Natural killer cell (primary cell): ENCODE data around the gene ADAM19. TPM values are rescaled to one million over a fixed set of nuclear protein-coding genes. Genes with fewer than 3 reads are reported as not detected.

Source experiments
- ATAC-seq, 3 donors: fragments of 150-1000 bp in 2 of 3; fragments of 200-7000 bp in 1 of 3; cut with Tn5 transposase; 1 replicate in 1 of 3; 2 replicates in 2 of 3; pipeline ENCODE4 v1.10.0; 2021; ENCODE audit warnings: mild to moderate bottlenecking in 2 of 3, moderate library complexity in 2 of 3
- DNase-seq, 2 donors: peaks; one replicate each; pipeline versions ENCODE4 v3.0.0 to v3.0.0-alpha.2; 2013 to 2021; ENCODE audit warnings: mixed read lengths in 1 of 2
- H3K27ac ChIP-seq: one replicate; pipeline ENCODE4 v1.5.1; 2013; ENCODE audit warnings: mild to moderate bottlenecking, low read length
- H3K27me3 ChIP-seq: one replicate; pipeline ENCODE4 v1.6.1; 2013; ENCODE audit warnings: low read length; ENCODE audit not compliant: control insufficient read depth, insufficient read depth
- H3K36me3 ChIP-seq: one replicate; pipeline ENCODE4 v1.6.1; 2013; ENCODE audit warnings: low read length; ENCODE audit not compliant: control insufficient read depth, insufficient read depth
- H3K4me1 ChIP-seq: one replicate; pipeline ENCODE4 v1.6.1; 2013; ENCODE audit warnings: low read length; ENCODE audit not compliant: control insufficient read depth, insufficient read depth
- H3K4me3 ChIP-seq: one replicate; pipeline ENCODE4 v1.5.1; 2013; ENCODE audit warnings: low read length
- H3K9me3 ChIP-seq: one replicate; pipeline ENCODE4 v1.6.1; 2013; ENCODE audit warnings: low read length; ENCODE audit not compliant: control insufficient read depth, insufficient read depth
- H3K27ac Mint-ChIP-seq, 2 donors: one replicate each; pipeline ENCODE4 v1.8.0; 2022; ENCODE audit warnings: mild to moderate bottlenecking in 2 of 2, mixed read lengths in 2 of 2, moderate library complexity in 1 of 2
- H3K27me3 Mint-ChIP-seq, 2 donors: one replicate each; pipeline ENCODE4 v1.8.0; 2022; ENCODE audit warnings: low read depth in 2 of 2, mixed read lengths in 2 of 2
- H3K36me3 Mint-ChIP-seq: one replicate; pipeline ENCODE4 v1.8.0; 2022; ENCODE audit warnings: mixed read lengths
- H3K4me1 Mint-ChIP-seq, 2 donors: one replicate each; pipeline ENCODE4 v1.8.0; 2022; ENCODE audit warnings: mixed read lengths in 2 of 2
- H3K4me3 Mint-ChIP-seq: one replicate; pipeline ENCODE4 v1.8.0; 2022; ENCODE audit warnings: mild to moderate bottlenecking, moderate library complexity, mixed read lengths
- H3K9me3 Mint-ChIP-seq, 2 donors: one replicate each; pipeline ENCODE4 v1.8.0; 2022; ENCODE audit warnings: mixed read lengths in 2 of 2
- WGBS: methylation state at CpG from one replicate; pipeline ENCODE4 v1.1.7; 2013; ENCODE audit warnings: missing lambda C conversion rate; ENCODE audit not compliant: insufficient coverage; 5-methylcytosine and 5-hydroxymethylcytosine counted together
- intact Hi-C: fragments of 100-400 bp; cut with micrococcal nuclease; formaldehyde crosslinking; loops from one replicate; pipeline ENCODE4 v1.14.2; 2022
- total RNA-seq, 4 donors: library from RNA; stranded (reverse); fragments of 120-200 nt in 1 of 4; gene quantifications; one replicate each; pipeline versions ENCODE4 v1.2.3 to v1.2.4, GENCODE V29; 2013 to 2022
- TF ChIP-seq, protein P1 (sequence below): fragments of 200-600 bp; IDR thresholded peaks from one replicate; pipeline ENCODE4 v1.8.0; 2022; ENCODE audit warnings: antibody characterized with exemption

The ADAM19 gene
- total RNA-seq, 3 donors from 2014 or later (not counting 1 experiment from before 2014, with no cell fraction given) = 1.2 to 28.0 (median 4.7) TPM

DNA sequence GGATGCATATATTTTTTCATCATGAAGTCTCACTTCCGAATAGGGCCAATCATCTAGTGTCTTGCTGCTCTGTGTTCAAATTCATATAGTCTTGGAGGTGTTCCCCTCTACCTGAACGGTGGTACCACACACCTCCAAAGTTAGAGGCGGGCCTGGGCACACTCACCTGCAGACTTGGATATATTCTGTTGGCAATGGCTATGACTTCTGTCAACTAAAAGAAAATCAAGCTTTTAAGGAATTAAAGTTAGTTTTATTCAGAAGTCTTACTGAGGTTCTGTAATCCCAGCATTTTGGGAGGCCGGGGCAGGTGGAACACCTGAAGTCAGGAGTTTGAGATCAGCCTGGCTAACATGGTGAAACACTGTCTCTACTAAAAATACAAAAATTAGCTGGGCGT, 118.2 kb downstream of the ADAM19 start:
- Mint-ChIP-seq H3K36me3 (no peaks in the 10 kb centered on the region), H3K27ac (no peak overlapping the region), H3K4me3 (no peak overlapping the region), H3K27me3 (peaks cover 21 to 26% of the 10 kb centered on the region in 2 donors), H3K4me1 (peaks cover 9 to 10% of the 10 kb centered on the region in 2 donors), H3K9me3 (no peaks in the 10 kb centered on the region)
- peaks cover 18% of the 10 kb centered on the region for H3K4me1 ChIP-seq
- intact Hi-C loops = no loop called here
- peaks cover 10% of the 10 kb centered on the region for H3K27me3 ChIP-seq
- no peaks in the 10 kb centered on the region for H3K9me3 ChIP-seq
- DNase-seq (no peak), ATAC-seq (no peak)
- no peak overlapping the region for H3K4me3 ChIP-seq
- 97% methylated on average over 5 of the region's 5 CpGs for WGBS
- TF ChIP-seq, protein P1, sequence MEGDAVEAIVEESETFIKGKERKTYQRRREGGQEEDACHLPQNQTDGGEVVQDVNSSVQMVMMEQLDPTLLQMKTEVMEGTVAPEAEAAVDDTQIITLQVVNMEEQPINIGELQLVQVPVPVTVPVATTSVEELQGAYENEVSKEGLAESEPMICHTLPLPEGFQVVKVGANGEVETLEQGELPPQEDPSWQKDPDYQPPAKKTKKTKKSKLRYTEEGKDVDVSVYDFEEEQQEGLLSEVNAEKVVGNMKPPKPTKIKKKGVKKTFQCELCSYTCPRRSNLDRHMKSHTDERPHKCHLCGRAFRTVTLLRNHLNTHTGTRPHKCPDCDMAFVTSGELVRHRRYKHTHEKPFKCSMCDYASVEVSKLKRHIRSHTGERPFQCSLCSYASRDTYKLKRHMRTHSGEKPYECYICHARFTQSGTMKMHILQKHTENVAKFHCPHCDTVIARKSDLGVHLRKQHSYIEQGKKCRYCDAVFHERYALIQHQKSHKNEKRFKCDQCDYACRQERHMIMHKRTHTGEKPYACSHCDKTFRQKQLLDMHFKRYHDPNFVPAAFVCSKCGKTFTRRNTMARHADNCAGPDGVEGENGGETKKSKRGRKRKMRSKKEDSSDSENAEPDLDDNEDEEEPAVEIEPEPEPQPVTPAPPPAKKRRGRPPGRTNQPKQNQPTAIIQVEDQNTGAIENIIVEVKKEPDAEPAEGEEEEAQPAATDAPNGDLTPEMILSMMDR = no peak
- H3K27ac ChIP-seq = no peak overlapping the region
- no peaks in the 10 kb centered on the region for H3K36me3 ChIP-seq

DNA sequence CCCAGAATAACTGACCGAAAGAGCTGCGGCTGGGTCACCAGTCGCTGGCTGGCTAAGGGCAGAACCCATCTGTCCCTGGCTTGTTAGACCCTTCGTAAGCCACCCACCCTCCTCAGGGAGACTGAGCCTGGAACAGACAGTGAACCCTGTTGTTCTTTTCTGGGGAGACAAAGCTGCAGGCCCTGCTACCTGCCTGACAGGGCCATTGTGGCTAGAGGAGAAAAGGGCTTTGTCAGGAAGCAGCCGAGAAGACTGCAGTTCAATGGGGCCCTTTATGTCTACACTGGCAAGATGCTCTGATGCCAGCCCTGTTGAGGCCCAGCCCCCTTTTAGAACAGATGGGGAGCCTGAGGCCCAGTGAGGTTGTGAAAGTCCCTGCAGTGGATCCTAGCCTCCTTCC, 119.3 kb downstream of the ADAM19 start:
- Histone ChIP-seq H3K27ac (no peak overlapping the region), H3K27me3 (peaks cover 10% of the 10 kb centered on the region), H3K4me3 (no peak overlapping the region), H3K4me1 (peaks cover 18% of the 10 kb centered on the region), H3K9me3 (no peaks in the 10 kb centered on the region), H3K36me3 (no peaks in the 10 kb centered on the region)
- Mint-ChIP-seq H3K4me1 (peaks cover 9 to 10% of the 10 kb centered on the region in 2 donors), H3K27ac (no peak overlapping the region), H3K9me3 (no peaks in the 10 kb centered on the region), H3K36me3 (no peaks in the 10 kb centered on the region), H3K4me3 (no peak overlapping the region), H3K27me3 (peaks cover 19 to 27% of the 10 kb centered on the region in 2 donors)
- TF ChIP-seq, protein P1 = no peak
- ATAC-seq = no peak
- intact Hi-C loops = no loop called here
- no peak for DNase-seq
- 98% methylated on average over 5 of the region's 5 CpGs for WGBS

DNA sequence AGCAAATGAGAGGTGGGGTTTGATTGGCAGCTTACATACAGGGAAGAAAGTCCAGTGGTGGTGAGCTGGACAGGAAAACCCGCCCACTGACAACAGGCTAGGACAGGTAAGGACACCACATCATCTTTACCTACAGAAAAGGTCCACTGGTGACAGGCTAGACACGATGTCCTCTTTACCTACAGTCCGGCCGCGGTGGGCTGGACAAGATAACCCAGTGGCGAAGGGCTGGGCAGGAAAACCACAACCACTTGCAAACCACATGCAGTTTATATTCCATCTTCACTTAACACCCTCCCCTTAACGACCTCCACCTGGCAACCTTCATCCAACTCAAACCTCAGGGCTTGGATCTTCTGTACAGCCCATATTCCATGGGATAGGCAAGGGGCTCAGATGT, 120.5 kb downstream of the ADAM19 start:
- DNase-seq = no peak
- WGBS = 18% methylated on average over 7 of the region's 7 CpGs
- Mint-ChIP-seq H3K4me3 (no peak overlapping the region), H3K9me3 (no peaks in the 10 kb centered on the region), H3K36me3 (no peaks in the 10 kb centered on the region), H3K4me1 (peaks cover 9 to 10% of the 10 kb centered on the region in 2 donors), H3K27ac (no peak overlapping the region), H3K27me3 (peaks cover 9 to 19% of the 10 kb centered on the region in 2 donors)
- intact Hi-C loops = no loop called here
- H3K36me3 ChIP-seq = no peaks in the 10 kb centered on the region
- no peak for ATAC-seq
- no peaks in the 10 kb centered on the region for H3K9me3 ChIP-seq
- H3K4me3 ChIP-seq = no peak overlapping the region
- no peak overlapping the region for H3K27ac ChIP-seq
- H3K27me3 ChIP-seq = peaks cover 10% of the 10 kb centered on the region
- TF ChIP-seq, protein P1 = no peak
- H3K4me1 ChIP-seq = peaks cover 14% of the 10 kb centered on the region

DNA sequence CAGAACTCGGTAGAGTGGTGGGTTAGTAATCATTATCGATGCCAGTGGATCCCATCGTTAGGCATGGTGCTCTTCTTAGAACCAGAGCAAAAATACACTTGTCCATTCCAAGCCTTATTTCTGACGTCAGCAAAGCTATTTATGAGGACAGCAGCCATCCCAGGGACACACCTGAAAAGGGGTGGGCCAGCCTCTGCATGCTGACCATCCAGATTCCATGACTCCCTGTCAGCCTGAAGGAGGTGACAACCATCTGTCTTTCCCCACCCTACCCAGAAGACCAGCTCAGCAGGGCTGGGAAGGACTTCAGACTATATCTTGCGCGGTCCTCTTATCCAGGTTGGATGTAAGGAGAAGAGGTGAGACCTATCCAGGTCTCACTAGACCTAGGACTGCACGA, 121.3 kb downstream of the ADAM19 start:
- no peak overlapping the region for H3K4me3 Mint-ChIP-seq
- WGBS = 95% methylated on average over 7 of the region's 7 CpGs

More for the DNA sequence above, 121.3 kb downstream of the ADAM19 start:
- H3K27me3 ChIP-seq = peaks cover 5% of the 10 kb centered on the region
- H3K4me1 ChIP-seq = peaks cover 9% of the 10 kb centered on the region
- no peaks in the 10 kb centered on the region for H3K9me3 ChIP-seq
- H3K27ac ChIP-seq = no peak overlapping the region
- intact Hi-C loops = no loop called here
- no peak overlapping the region for H3K4me3 ChIP-seq
- DNase-seq (no peak), ATAC-seq (no peak)
- Mint-ChIP-seq H3K36me3 (no peaks in the 10 kb centered on the region), H3K4me1 (peaks cover 9 to 10% of the 10 kb centered on the region in 2 donors), H3K27me3 (peaks cover 6 to 16% of the 10 kb centered on the region in 2 donors), H3K9me3 (no peaks in the 10 kb centered on the region), H3K27ac (no peak overlapping the region)
- TF ChIP-seq, protein P1 = no peak
- H3K36me3 ChIP-seq = no peaks in the 10 kb centered on the region
